GM19193 (cell line): ENCODE data around the gene GNG14.

Source experiments
- POLR2A ChIP-seq: IDR thresholded peaks from 4 replicates; pipeline ENCODE4 v1.6.1; 2011; ENCODE audit not compliant: insufficient read depth, insufficient read length; ENCODE audit errors: extremely low read depth

GNG14 gene

DNA sequence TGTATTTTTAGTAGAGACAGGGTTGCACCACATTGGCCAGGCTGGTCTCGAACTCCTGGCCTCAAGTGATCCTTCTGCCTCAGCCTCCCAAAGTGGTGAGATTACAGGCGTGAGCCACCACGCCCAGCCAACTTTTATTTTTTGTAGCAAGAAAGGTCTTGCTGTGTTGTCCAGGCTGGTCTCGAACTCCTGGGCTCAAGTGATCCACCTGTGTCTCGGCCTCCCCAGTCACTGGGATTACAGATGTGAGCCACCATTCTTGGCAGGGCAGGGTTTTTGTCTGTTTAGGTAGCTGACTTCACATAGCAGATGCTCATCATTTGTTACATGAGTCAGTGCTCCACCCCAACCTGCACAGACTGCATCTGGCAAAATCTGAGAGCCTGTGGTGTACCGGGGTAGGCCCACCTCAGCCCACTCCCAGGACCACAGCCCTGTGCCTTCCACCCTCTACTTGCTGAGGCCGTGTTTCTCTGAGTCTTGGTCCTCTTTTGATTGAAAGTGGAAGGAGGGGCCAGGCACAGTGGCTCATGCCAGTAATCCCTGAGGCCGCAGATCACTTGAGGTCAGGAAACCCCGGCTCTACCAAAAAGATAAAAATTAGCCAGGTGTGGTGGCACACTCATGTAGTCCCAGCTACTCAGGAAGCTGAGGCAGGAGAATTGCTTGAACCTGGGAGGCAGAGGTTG, 40.1 kb downstream of the GNG14 start:
- no peak for TF ChIP-seq POLR2A

DNA sequence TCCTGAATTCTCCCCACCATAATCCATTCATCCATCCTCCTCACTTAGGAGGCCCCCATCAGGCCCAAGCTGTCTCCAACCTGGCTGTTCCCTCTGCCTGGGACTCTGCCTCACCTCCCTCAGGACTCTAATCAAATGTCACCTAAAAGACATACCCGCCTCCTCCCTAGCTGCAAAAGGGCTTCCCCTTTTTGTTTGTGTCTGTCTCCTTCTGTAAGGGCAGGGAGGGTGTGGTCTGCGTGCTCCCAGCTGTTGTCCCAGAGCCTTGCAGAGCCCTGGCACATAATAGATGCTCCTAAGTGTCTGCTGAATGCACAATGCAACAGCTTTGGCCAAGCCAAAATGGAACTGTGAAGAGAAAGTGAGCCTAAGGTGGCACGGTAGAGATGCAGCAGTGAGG, 42.3 kb downstream of the GNG14 start:
- no peak for TF ChIP-seq POLR2A

DNA sequence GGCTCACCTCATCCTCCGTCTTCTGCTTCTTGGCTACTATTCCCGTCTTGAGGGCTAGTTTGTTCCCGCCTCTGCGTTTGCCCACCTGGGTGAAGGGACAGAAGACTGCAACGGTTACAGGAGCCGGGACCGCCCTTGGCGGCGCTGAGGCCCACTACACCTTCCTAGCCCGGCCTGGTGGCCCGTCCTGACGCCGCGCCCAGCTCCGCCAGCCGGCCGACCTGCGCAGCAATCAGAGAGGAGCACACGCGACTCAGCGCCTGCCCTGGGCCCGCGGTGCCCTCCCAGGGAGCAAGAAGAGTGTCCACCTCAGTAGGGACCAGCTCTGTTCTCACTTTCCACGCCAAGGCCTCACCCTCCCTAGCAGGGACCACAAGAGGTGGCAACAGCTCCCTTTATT, 43.5 kb downstream of the GNG14 start:
- no peak for TF ChIP-seq POLR2A

DNA sequence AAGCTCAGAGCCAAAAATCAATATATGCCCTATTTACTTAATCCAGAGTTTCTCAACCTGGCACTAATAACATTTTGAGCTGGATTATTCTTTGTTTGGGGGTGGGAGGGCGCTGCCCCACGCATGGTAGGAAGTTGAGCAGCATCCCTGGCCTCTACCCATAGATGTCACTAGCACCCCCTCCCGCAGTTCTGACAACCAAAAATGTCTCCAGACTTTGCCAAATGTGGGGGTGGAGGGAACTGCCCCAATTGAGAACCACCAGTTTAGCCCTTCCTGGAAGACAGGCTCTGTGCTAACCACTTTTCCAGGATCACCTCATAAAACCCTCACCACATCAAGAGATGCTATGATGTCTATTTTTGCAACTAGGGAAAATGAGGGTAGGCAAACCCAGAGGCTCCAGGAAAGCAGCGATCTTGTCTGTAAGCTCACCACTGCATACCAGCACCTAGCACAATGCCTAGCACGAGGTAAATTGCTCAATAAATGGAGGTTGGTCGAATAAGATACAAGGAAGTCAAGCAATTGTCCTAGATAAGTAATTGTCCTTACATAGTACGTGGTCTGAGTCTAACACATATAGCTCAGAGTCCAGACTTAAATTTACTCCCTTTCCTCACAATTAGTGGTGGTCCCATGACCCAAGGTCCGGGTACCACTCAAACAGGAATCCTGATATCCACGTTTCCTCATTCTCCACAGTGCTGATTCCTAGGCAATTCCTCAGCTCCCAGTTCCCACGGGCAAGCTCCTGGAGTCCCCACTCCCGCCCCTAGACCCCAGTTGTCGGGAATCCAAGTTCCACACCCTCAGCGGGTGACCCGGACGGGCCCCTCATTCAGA, 45.8 kb downstream of the GNG14 start:
- no peak for TF ChIP-seq POLR2A

DNA sequence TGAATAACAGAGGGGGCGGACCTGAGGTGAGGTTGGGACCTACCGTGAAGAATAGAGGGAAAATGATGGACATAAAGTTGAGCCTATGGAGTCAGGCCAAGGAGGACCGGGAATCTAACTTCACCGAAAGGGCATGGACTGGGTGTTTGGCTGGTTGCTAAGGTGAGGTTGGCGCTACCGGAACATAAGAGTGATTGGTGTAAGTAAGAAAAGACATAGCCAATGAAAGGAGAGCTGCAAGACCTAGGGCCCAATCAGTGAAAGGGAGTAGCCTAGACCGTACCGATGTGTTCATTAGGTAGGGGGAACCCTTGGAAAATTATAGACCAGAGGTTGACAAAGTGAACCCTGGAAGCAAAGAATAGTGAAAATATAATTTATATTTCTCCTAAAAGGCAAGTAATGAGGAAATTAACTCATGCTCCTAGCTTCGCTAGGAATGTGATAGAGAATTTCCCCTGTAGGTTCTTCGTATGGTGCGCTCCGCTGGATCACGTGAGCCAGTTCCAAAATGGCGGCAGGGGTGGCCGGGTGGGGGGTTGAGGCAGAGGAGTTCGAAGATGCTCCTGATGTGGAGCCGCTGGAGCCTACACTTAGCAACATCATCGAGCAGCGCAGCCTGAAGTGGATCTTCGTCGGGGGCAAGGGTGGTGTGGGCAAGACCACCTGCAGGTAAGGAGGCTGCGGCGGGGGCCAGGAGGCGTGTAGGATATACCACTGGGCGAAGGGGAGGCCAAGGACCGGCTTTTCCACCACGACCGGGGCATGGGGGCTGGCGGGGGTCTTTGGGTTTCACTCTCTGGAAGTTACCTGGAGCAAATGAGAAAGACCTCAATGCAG, 49.4 kb downstream of the GNG14 start, which contains the start of gene GET3:
Gene GET3, plus strand, starts transcription at position 503 of the 840 bp plus-strand sequence. Its CDS starts 9 bp downstream, at position 512.
- TF ChIP-seq POLR2A, result peak; percentile 91

DNA sequence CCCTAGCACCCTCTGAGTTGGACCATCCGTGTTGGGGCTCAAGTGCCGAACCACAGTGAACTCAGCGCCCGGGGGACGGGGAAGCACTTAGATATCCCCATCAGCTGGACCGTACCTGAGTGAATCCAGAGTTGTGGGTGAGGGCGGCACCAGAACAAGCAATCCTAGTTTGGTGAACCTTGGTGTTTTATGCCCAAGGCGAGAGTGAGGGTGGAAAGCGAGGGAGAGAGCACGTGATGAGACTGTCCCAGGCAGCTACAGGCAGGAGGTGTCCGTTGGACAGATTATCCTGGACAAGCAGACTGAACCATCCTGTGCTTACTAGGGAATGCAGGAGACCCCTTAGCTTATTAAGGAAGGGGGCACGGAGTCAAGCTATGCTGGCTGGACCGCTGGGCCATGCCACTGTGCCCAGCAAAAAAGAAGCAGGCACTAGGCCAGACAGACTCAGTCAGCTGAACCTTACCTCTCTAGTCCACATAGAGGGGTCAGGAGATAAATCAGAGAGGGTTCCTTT, 50.1 kb downstream of the GNG14 start:
- no peak for TF ChIP-seq POLR2A
